Liver (tissue), 9 donors: ENCODE data around the gene ERO1B. TPM values are rescaled to one million over a fixed set of nuclear protein-coding genes. Genes with fewer than 3 reads are reported as not detected.

Source experiments
- DNase-seq: peaks from one replicate; pipeline ENCODE4 v3.0.0-alpha.2; 2017; ENCODE audit warnings: low spot score
- H3K27ac ChIP-seq, 2 donors: one replicate each; pipeline ENCODE4 v1.7.0; 2013; ENCODE audit warnings: inconsistent platforms in 2 of 2, low read length in 2 of 2, control low read depth in 1 of 2, low read depth in 1 of 2, mild to moderate bottlenecking in 1 of 2
- H3K27me3 ChIP-seq, 4 donors: one replicate each; pipeline versions ENCODE4 v1.6.1 to v1.7.0; 2013; ENCODE audit warnings: low read length in 3 of 4, inconsistent platforms in 1 of 4, mild to moderate bottlenecking in 1 of 4, moderate library complexity in 1 of 4; ENCODE audit not compliant: control insufficient read depth in 4 of 4, insufficient read depth in 4 of 4
- H3K36me3 ChIP-seq, 4 donors: one replicate each; pipeline versions ENCODE4 v1.6.1 to v1.7.0; 2013; ENCODE audit warnings: low read length in 3 of 4, mild to moderate bottlenecking in 3 of 4, low read depth in 1 of 4, moderate library complexity in 1 of 4; ENCODE audit not compliant: control insufficient read depth in 4 of 4, insufficient read depth in 3 of 4
- H3K4me1 ChIP-seq, 4 donors: one replicate each; pipeline versions ENCODE4 v1.6.1 to v1.7.0; 2013; ENCODE audit warnings: low read length in 3 of 4, mild to moderate bottlenecking in 3 of 4, moderate library complexity in 1 of 4; ENCODE audit not compliant: control insufficient read depth in 4 of 4, insufficient read depth in 4 of 4
- H3K4me3 ChIP-seq, 3 donors: one replicate each; pipeline versions ENCODE4 v1.6.1 to v1.7.0; 2013; ENCODE audit warnings: low read length in 3 of 3, control low read depth in 1 of 3, low read depth in 1 of 3, mild to moderate bottlenecking in 1 of 3
- H3K9ac ChIP-seq, 2 donors: one replicate each; pipeline ENCODE4 v1.7.0; 2013; ENCODE audit warnings: low read length in 2 of 2, mild to moderate bottlenecking in 2 of 2, moderate library complexity in 2 of 2, control low read depth in 1 of 2, low read depth in 1 of 2
- H3K9me3 ChIP-seq, 4 donors: one replicate each; pipeline versions ENCODE4 v1.6.1 to v1.7.0; 2013; ENCODE audit warnings: low read length in 3 of 4; ENCODE audit not compliant: control insufficient read depth in 4 of 4
- ATF3 ChIP-seq: IDR thresholded peaks from 2 replicates; pipeline ENCODE4 v1.6.1; 2016; ENCODE audit warnings: antibody characterized with exemption
- EGR1 ChIP-seq, 2 donors: IDR thresholded peaks; 2 replicates each; pipeline ENCODE4 v1.6.1; 2016 to 2018; ENCODE audit warnings: antibody characterized with exemption in 2 of 2, low read depth in 2 of 2
- FOXA1 ChIP-seq: IDR thresholded peaks from 2 replicates; pipeline ENCODE4 v1.6.1; 2016; ENCODE audit warnings: antibody characterized with exemption
- FOXA2 ChIP-seq: IDR thresholded peaks from 2 replicates; pipeline ENCODE4 v1.6.1; 2016; ENCODE audit warnings: antibody characterized with exemption
- HNF4G ChIP-seq: IDR thresholded peaks from 2 replicates; pipeline ENCODE4 v1.6.1; 2016; ENCODE audit warnings: antibody characterized with exemption
- MAX ChIP-seq: IDR thresholded peaks from 2 replicates; pipeline ENCODE4 v1.6.1; 2016; ENCODE audit warnings: antibody characterized with exemption
- NR2F2 ChIP-seq: IDR thresholded peaks from 2 replicates; pipeline ENCODE4 v1.6.1; 2016; ENCODE audit warnings: antibody characterized with exemption
- RAD21 ChIP-seq, 2 donors: IDR thresholded peaks; 2 replicates each; pipeline ENCODE4 v1.6.1; 2016; ENCODE audit warnings: antibody characterized with exemption in 2 of 2, mild to moderate bottlenecking in 2 of 2
- RXRA ChIP-seq, 2 donors: IDR thresholded peaks; 2 replicates each; pipeline ENCODE4 v1.6.1; 2017 to 2018; ENCODE audit warnings: antibody characterized with exemption in 2 of 2, mild to moderate bottlenecking in 1 of 2
- SP1 ChIP-seq: IDR thresholded peaks from 2 replicates; pipeline ENCODE4 v1.6.1; 2018; ENCODE audit warnings: antibody characterized with exemption, mild to moderate bottlenecking
- TAF1 ChIP-seq: conservative IDR thresholded peaks from 2 replicates; pipeline ENCODE4 v1.6.1; 2016; ENCODE audit warnings: antibody characterized with exemption, mild to moderate bottlenecking
- YY1 ChIP-seq: IDR thresholded peaks from 2 replicates; pipeline ENCODE4 v1.6.1; 2016; ENCODE audit warnings: antibody characterized with exemption, mild to moderate bottlenecking
- ZBTB33 ChIP-seq: IDR thresholded peaks from 2 replicates; pipeline ENCODE4 v1.6.1; 2016; ENCODE audit warnings: antibody characterized with exemption
- WGBS: extraction: QIAGEN DNeasy Blood & Tissue Kit; methylation state at CpG from one replicate; pipeline ENCODE4 v1.1.7; 2013; 5-methylcytosine and 5-hydroxymethylcytosine counted together
- polyA plus RNA-seq, 2 donors: library from polyadenylated mRNA; stranded (reverse) in 1 of 2; unstranded in 1 of 2; fragments of 200-250 nt in 1 of 2; fragments of >200 nt in 1 of 2; fragmentation: Nextera tagmentation in 1 of 2; extraction: Ambion mirVana in 1 of 2; gene quantifications; one replicate each; pipeline versions ENCODE4 v1.2.1 to v1.2.3, GENCODE V29; 2013 to 2015
- total RNA-seq, 2 donors: library from RNA; depleted of rRNA; stranded (reverse); fragments of >200 nt; gene quantifications; one replicate each; pipeline ENCODE4 v1.2.3, GENCODE V29; 2014
- donor health status: healthy.
- donor health status: healthy.
- donor health status: healthy.
- donor health status: healthy.
- donor health status: healthy.

ERO1B gene
- total and polyA plus RNA-seq, 4 donors, result 5.5 to 22.9 (median 8.9) TPM

- no peak overlapping the region for H3K4me3 ChIP-seq
- no peak for TF ChIP-seq RXRA (IDR thresholded peaks at IDR 0.05)
- no peak for TF ChIP-seq YY1
- TF ChIP-seq TAF1, result no peak
- TF ChIP-seq HNF4G, result no peak
- TF ChIP-seq SP1, result no peak
- TF ChIP-seq FOXA1, result no peak
- TF ChIP-seq ZBTB33, result no peak
- no peak for TF ChIP-seq ATF3
- TF ChIP-seq EGR1 (IDR thresholded peaks at IDR 0.05; ENCODE audit: low read depth in 2 of 2), result no peak
- TF ChIP-seq RAD21 (IDR thresholded peaks at IDR 0.05), result no peak
- TF ChIP-seq NR2F2, result no peak
- H3K9me3 ChIP-seq, result no peaks in the 10 kb centered on the region
- no peak overlapping the region for H3K9ac ChIP-seq
- DNase-seq, result no peak
- H3K27me3 ChIP-seq, result no peaks in the 10 kb centered on the region
- 88% methylated on average over 5 of the region's 5 CpGs for WGBS
- H3K36me3 ChIP-seq, result no peaks in the 10 kb centered on the region
- H3K27ac ChIP-seq, result no peak overlapping the region
- H3K4me1 ChIP-seq, result no peaks in the 10 kb centered on the region
These were observed 6.8 kb upstream of the ERO1B start for GRCh38 chr1:236288620-236288976.

GRCh38 chr1:236287757-236288619 is 6.2 kb upstream of the ERO1B start:
- TF ChIP-seq FOXA1, result no peak
- no peak for TF ChIP-seq MAX
- peak; percentile 64 for TF ChIP-seq TAF1
- Histone ChIP-seq H3K4me3 (no peak overlapping the region), H3K4me1 (no peaks in the 10 kb centered on the region), H3K36me3 (no peaks in the 10 kb centered on the region), H3K27me3 (no peaks in the 10 kb centered on the region), H3K9ac (no peak overlapping the region), H3K27ac (no peak overlapping the region), H3K9me3 (no peaks in the 10 kb centered on the region)
- no peak for DNase-seq
- 86% methylated on average over 22 of the region's 22 CpGs for WGBS

- no peak overlapping the region for H3K9ac ChIP-seq
- peaks cover 0 to 4% (median 4%) of the 10 kb centered on the region in 4 donors for H3K4me1 ChIP-seq
- H3K27me3 ChIP-seq, result no peaks in the 10 kb centered on the region
- TF ChIP-seq MAX (no peak), FOXA2 (no peak)
- WGBS, result 88% methylated on average over 12 of the region's 12 CpGs
- no peak overlapping the region for H3K27ac ChIP-seq
- no peaks in the 10 kb centered on the region for H3K9me3 ChIP-seq
- no peaks in the 10 kb centered on the region for H3K36me3 ChIP-seq
- no peak overlapping the region for H3K4me3 ChIP-seq
- no peak for DNase-seq
These were observed 5.6 kb upstream of the ERO1B start for GRCh38 chr1:236287356-236287755.
